Activated T-cell treated with anti-CD3 and anti-CD28 coated beads for 1 hour (primary cell): ENCODE data around the gene TLL2.

Source experiments
- DNase-seq: peaks from one replicate; pipeline ENCODE4 v3.0.0-alpha.2; 2020; ENCODE audit warnings: low read depth

TLL2 gene

DNA sequence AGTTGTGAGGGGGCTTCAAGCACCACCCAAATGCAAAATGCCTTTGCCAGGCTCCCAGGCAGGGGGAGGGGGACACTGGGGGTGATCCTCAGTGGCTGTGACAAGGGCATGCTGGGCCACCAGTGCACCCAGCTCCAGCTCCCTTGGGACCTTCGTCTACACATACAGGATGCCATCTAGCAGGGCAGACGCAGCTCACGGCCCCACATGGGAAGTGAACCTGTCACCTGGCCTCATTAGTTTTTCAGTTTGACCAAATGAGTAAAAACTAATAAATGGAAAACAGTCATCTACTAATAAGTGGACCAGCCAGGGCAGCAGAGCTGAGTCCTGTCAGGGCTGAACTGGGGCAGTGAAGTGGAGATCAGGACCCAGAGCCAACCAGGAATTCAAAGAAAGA is 50.2 kb downstream of the TLL2 start:
- DNase-seq = no peak

DNA sequence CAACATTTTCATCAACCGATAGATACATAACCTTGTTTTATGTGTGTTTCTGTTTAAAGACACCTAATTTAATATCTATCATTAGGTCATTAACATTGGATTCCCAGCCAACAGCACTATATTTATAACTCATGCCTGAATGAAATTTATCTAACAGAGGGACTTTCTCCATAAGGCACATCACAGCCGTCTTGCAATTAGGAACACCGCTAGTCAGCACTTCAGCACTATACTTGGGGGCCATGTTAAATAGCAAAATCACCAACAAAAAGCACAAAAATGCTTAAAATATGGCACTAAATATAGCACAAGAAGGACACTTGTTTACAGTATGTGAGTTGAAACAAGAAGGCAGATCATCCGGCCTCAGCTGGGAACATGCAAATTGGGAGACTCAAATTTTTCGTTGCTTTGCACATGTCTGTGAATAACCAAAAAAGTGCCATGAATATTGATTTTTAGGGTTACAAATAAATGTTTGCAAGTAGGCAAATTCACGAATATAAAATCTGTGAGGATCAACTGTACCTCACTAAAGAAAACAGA is 51.0 kb downstream of the TLL2 start:
- DNase-seq = no peak

GRCh38 chr10:96460316-96460715 is 53.4 kb downstream of the TLL2 start:
- DNase-seq = no peak

- DNase-seq = no peak
Measured at GRCh38 chr10:96457341-96457740, 56.4 kb downstream of the TLL2 start.

DNA sequence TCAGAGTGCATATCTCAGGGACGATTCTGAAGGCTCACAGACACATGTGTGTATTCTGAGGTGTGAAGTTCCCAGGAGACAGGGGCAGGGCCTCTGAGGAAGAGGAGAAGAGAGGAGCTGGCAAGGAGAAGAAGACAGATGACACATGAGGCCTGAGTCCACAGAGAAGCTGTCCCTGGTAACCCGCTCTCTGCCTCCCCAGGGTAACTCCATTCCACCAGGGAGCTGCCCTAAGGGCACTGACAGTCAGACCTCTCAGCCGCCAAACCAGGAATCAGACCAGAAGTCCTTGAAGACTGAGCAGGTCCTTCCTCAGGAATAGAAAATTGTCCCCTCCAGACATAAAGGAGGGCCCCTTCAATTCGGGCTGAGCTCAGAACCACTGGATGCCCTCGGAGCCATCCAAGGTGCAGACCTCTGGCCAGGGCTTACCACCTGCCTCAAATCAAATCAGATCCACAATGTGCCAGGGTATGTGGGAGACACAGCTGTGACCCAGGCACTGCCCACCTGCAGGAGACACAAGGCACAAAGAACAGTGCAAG is 57.4 kb downstream of the TLL2 start:
- DNase-seq = no peak

DNA sequence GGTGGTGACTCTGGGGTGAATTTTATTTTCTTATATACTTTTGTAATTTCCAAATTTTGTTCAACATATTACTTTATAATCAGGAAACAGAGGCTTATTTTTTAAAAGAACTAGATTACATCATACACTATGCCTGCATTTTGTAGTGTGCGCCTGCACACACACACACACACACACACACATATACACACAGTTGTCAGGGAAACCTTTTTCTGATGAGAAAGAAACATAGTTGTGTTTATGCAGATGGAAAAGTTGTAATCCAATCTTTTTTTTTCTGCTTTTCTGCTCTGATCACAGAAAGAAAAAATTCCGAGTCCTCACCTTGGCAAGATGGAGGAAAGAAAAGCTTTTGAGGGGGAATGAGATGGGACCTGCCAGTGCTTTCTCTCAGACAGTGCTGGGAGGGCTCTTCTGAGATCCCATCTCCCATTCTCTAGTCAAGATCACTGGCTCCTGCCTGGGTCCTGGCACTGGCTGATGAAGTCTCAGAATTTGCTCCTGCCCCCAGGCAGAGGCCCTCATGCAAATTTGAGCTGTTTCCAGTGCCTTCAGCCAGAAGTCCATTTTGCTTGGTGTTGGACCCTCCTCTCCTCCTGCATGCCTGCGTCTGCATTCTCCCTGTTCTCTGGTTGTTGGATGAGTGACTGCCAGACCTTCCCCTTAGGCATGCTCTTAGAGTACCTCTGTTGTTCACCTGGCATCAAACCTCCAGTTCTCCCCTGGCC is 59.7 kb downstream of the TLL2 start:
- DNase-seq = no peak

- DNase-seq = no peak
Measured at GRCh38 chr10:96452494-96453153, 61.1 kb downstream of the TLL2 start.

DNA sequence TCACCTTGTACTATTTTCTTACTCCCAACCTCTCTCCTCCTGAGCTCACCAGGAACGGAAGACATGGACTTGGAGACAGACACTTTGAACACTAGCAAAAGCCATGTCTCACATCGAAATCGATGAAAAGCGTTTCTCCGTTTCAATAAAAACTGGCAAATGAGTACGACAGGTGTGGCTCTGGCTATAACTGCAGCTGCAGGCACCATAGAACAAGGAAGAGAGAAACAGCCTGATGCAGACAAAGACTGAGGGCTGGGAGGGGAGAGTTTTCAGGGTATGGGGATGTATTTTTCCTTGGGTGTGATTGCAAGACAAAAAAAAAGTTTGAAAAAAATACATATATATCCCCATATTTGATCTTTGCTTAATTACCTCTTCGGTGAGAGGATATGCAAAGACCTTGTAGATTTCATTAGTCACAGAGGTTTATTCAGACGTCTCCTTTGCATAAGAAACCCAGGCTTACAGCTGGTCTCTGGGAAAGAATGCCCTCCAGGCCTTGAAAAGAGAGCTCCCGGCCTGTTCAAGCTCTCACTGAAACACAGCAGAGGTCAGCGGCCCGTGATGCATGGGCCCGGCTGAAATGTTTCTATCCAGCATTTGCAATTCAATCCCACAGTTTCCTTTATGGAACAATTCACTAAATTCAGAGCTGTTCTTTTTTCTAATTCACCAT is 63.1 kb downstream of the TLL2 start:
- no peak for DNase-seq

GRCh38 chr10:96448558-96448957 is 65.2 kb downstream of the TLL2 start:
- no peak for DNase-seq

GRCh38 chr10:96448021-96448457 is 65.7 kb downstream of the TLL2 start:
- no peak for DNase-seq

DNA sequence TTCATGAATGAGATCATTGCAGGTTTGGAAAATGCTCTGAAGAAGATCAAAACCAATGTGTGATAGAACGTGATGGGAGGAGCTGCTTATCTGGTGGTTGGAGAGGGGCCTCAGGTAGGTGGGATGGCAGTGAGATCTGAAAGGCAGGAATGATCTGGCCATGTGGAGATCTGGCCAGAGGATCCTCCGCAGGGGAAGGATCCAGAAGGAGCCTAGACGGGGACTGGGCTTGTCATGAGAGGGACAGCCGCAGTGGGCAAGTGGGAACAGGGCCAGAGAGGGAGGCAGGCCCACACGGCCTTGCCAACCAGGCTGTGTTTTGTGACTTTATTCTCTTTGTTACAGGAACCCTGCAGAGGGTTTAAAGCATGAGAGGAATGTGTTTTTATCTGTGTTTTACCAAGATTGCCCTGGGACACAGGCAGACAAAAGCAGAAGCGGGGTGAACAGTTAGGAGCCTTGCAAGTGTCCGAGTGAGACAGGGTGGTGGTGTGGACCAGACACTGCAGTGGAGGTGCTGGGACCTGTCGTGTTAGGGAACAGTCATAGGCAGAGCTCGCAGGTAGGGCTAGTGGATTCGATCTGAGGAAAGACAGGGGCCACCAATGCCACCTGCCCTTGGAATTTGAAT is 66.6 kb downstream of the TLL2 start:
- DNase-seq = no peak

DNA sequence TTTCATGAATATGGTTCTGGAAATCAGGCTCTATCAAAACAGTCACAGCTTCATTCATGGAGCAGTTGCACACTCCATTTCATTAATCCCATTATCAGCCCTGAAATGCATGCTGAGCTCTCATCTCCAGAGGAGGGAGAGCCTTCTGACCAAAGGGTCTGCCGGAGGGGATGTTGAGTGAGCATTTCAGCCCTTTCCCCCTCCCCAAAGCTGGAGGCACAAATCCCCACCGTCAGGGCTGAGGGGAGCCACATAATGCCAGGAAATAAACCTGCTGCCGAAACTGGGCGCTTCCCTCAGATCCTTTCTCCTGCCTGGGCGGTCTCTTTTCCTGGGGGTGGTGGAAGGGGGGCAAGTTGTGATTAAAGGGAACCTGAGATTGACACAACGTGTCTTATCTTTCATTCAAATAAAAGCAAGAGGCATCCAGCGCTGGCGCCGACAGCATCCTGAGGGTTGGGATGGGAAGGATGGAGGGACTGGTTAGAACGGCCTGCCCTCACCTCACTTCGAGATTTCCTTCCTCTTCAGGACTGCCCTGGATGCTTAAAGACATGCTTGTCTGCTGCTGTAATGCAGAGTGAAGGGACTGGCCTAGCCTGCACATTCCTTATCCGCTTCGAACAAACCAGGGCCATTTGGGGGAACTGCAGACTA is 71.6 kb downstream of the TLL2 start:
- no peak for DNase-seq

DNA sequence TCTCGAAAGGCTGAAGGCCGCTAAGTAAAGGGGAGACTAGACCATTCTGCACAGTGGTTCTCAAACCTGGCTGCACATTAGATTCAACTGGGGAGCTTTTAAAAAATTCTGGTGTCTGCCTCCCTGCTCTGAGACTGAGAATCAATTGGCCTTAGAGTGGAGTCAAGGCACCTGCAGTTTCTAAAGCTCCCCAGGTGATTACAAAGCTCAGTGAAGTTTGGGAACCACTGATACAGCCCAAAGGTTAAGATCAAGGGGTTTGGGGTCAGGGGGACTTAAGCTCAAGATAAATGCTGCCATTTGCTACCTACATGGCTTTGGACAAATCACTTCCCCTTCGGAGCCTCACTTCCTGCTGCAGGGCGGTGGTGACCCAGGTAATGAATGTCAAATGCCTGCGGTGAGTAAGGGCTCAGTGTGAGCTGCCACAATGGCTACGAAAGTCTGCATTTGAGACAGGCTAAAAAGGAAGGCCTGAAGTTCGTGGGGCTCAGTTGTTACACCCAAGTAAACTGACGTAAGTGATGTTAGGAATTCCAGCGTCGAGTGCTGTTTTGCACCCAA is 72.3 kb downstream of the TLL2 start:
- no peak for DNase-seq

DNA sequence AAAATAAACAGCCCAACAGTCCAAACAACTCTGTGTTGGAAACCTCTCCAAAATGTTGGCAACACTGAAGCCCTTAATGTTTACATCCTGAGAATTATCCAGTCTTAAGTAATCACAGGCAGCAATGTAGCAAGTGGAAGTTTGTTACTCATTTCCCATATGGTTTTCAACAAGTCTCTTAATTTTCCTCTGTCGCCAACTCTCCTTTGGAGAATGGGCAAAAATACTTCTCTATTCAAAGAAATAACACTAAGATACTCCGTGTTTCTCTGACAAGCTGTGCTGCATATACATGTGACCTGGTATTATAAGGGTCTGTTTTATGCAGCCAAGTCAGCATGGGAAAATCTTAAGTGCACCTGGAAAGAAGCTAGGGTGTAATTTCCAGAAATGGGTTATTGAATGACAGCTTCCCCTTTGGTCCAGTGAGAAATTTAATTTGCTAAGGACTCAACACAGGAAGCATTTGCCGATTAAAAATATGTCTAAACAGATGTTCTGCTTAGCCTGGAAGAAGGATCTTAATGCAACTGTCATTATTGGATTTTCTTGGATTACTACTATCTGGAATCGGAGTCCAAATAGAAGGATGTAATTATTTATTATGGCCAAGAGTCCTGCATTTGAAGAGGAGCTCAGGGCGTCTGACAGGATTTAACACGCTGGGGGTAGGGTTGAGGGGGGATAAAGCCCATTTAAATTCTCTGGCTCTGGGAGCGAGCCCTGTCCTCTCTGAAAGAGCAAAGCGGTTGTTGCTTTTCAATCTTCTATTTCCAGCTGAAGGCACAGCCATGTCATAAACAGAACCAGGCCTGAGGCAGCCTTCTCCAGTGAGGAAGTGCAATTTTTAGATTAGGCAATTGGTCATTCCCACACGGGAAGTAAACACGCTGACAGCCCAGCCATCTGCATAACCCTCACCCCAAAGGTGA is 73.1 kb downstream of the TLL2 start:
- DNase-seq = no peak

- no peak for DNase-seq
Measured at GRCh38 chr10:96439725-96440124, 74.0 kb downstream of the TLL2 start.

DNA sequence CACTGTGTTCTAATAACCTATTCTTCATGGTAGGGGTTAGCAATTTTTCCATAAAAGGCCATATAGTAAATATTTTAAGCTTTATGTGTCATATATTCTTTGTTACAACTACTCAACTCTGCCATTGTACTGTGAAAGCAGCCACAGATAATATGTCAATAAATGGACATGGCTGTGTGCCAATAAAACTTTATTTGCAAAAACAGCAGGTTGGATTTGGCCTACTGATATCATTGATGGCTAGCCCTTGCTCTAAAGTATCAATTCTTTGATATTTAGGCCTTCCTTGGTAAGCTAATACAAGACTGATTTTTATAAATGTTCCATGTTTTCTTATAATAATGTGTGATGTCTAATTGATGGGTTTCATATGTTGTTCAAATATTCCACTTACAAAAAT is 77.7 kb downstream of the TLL2 start:
- no peak for DNase-seq

- DNase-seq = no peak
Measured at GRCh38 chr10:96431211-96431970, 82.3 kb downstream of the TLL2 start.

GRCh38 chr10:96427291-96427690 is 86.4 kb downstream of the TLL2 start:
- DNase-seq = no peak

GRCh38 chr10:96422525-96422924 is 91.2 kb downstream of the TLL2 start:
- DNase-seq = no peak
